HG03060 (cell line): Measurements from ENCODE around the gene SULT1A4.
"Not testable (repeated sequence)": the region's sequence is repeated elsewhere in the genome, so short reads cannot be mapped to it uniquely, and the experiment has no call there.

Experiments used
- ATAC-seq: cut with Tn5 transposase; IDR thresholded peaks from one replicate; pipeline ENCODE4 v1.9.1; 2021; ENCODE audit warnings: low read depth, moderate number of reproducible peaks; ENCODE audit not compliant: unreplicated experiment

SULT1A4 gene

GRCh38 chr16:29459706-29460646 is at the start of gene SULT1A4:
TSS of gene SULT1A4 (plus strand) at chr16:29459913. CDS start at chr16:29461386, 1,473 bp downstream.
- ATAC-seq, result not testable (repeated sequence)

- not testable (repeated sequence) for ATAC-seq
Measured at GRCh38 chr16:29423587-29423986, 36.1 kb upstream of the SULT1A4 start.

- ATAC-seq, result not testable (repeated sequence)
Measured at GRCh38 chr16:29425390-29425789, 34.3 kb upstream of the SULT1A4 start.

- ATAC-seq, result not testable (repeated sequence)
Measured at GRCh38 chr16:29453754-29454153, 6.0 kb upstream of the SULT1A4 start.

GRCh38 chr16:29454269-29454668 is 5.4 kb upstream of the SULT1A4 start, which contains the start of the genes BOLA2 and SLX1B:
TSS of gene BOLA2 (minus strand) at chr16:29454351. CDS start at chr16:29454253, 98 bp downstream.
TSS of gene SLX1B (plus strand) at chr16:29454533.
- ATAC-seq, result peak; percentile 83

- peak; percentile 24 for ATAC-seq
Measured at GRCh38 chr16:29454828-29455227, 4.9 kb upstream of the SULT1A4 start.

GRCh38 chr16:29457660-29458059 is 2.1 kb upstream of the SULT1A4 start:
- not testable (repeated sequence) for ATAC-seq

- not testable (repeated sequence) for ATAC-seq
Measured at GRCh38 chr16:29460647-29461030, 926 bp downstream of the SULT1A4 start.

GRCh38 chr16:29465985-29466824 is 6.5 kb downstream of the SULT1A4 start:
- not testable (repeated sequence) for ATAC-seq

- ATAC-seq, result not testable (repeated sequence)
Measured at GRCh38 chr16:29466904-29467303, 7.2 kb downstream of the SULT1A4 start.

- ATAC-seq, result not testable (repeated sequence)
Measured at GRCh38 chr16:29467654-29468366, 8.1 kb downstream of the SULT1A4 start.

GRCh38 chr16:29469660-29470059 is 9.9 kb downstream of the SULT1A4 start:
- ATAC-seq, result not testable (repeated sequence)

- not testable (repeated sequence) for ATAC-seq
Measured at GRCh38 chr16:29472065-29472464, 12.4 kb downstream of the SULT1A4 start.

- not testable (repeated sequence) for ATAC-seq
Measured at GRCh38 chr16:29482276-29482675, 22.6 kb downstream of the SULT1A4 start.

- not testable (repeated sequence) for ATAC-seq
Measured at GRCh38 chr16:29506308-29506707, 46.6 kb downstream of the SULT1A4 start, which contains the start of gene NPIPB12. TSS of gene NPIPB12 (minus strand) at chr16:29506408.
